Stimulated activated CD8-positive, alpha-beta memory T cell treated with anti-CD3 and anti-CD28 coated beads, Interleukin-4, amount 100 ng/mL, for 4 hours (primary cell): ENCODE measurements around the gene KRT33B.
"Not testable (repeated sequence)": the region's sequence is repeated elsewhere in the genome, so short reads cannot be mapped to it uniquely, and the experiment has no call there.

Source experiments
- DNase-seq, 2 donors: peaks; one replicate each; pipeline ENCODE4 v3.0.0-alpha.2; 2020; ENCODE audit warnings: low read depth in 2 of 2, low spot score in 1 of 2

The KRT33B gene

GRCh38 chr17:41347869-41348760 lies 21.5 kb downstream of the KRT33B start:
- DNase-seq, result no peak

GRCh38 chr17:41346421-41346820 lies 23.2 kb downstream of the KRT33B start:
- not testable (repeated sequence) for DNase-seq

GRCh38 chr17:41345992-41346391 lies 23.6 kb downstream of the KRT33B start:
- DNase-seq, result no peak

- no peak for DNase-seq
These were observed 26.6 kb downstream of the KRT33B start for GRCh38 chr17:41343029-41343428.

GRCh38 chr17:41340934-41341861 lies 28.4 kb downstream of the KRT33B start:
- no peak for DNase-seq

GRCh38 chr17:41340494-41340893 lies 29.1 kb downstream of the KRT33B start:
- no peak for DNase-seq

- no peak for DNase-seq
These were observed 29.9 kb downstream of the KRT33B start for GRCh38 chr17:41339571-41340172.

GRCh38 chr17:41338961-41339485 lies 30.6 kb downstream of the KRT33B start:
- peak in 1 of 2 donors; percentile 19 for DNase-seq

- no peak for DNase-seq
These were observed 33.9 kb downstream of the KRT33B start for GRCh38 chr17:41335747-41336146.

- DNase-seq, result no peak
These were observed 35.0 kb downstream of the KRT33B start for GRCh38 chr17:41334385-41335305.

GRCh38 chr17:41333836-41334235 lies 35.8 kb downstream of the KRT33B start:
- no peak for DNase-seq

GRCh38 chr17:41333098-41333497 lies 36.5 kb downstream of the KRT33B start:
- no peak for DNase-seq

- DNase-seq, result no peak
These were observed 37.4 kb downstream of the KRT33B start for GRCh38 chr17:41332239-41332638.

GRCh38 chr17:41331606-41332005 lies 38.0 kb downstream of the KRT33B start:
- DNase-seq, result no peak

- DNase-seq, result no peak
These were observed 40.2 kb downstream of the KRT33B start for GRCh38 chr17:41329279-41329948.

GRCh38 chr17:41328207-41328606 lies 41.4 kb downstream of the KRT33B start:
- no peak for DNase-seq

GRCh38 chr17:41327411-41328120 lies 42.0 kb downstream of the KRT33B start:
- DNase-seq, result no peak

GRCh38 chr17:41326173-41327145 lies 43.2 kb downstream of the KRT33B start:
- DNase-seq, result no peak
